GM18505 (cell line): ENCODE measurements around the gene NMNAT2.
"Not testable (repeated sequence)": the region's sequence is repeated elsewhere in the genome, so short reads cannot be mapped to it uniquely, and the experiment has no call there.

Experiments
- ATAC-seq: cut with Tn5 transposase; IDR thresholded peaks from one replicate; pipeline ENCODE4 v1.9.1; 2021; ENCODE audit not compliant: unreplicated experiment
- POLR2A ChIP-seq: IDR thresholded peaks from 4 replicates; pipeline ENCODE4 v1.6.1; 2011; ENCODE audit warnings: borderline replicate concordance; ENCODE audit not compliant: insufficient read depth, insufficient read length; ENCODE audit errors: extremely low read depth

NMNAT2 gene

GRCh38 chr1:183403498-183403897 is 14.7 kb downstream of the NMNAT2 start:
- no peak for ATAC-seq

DNA sequence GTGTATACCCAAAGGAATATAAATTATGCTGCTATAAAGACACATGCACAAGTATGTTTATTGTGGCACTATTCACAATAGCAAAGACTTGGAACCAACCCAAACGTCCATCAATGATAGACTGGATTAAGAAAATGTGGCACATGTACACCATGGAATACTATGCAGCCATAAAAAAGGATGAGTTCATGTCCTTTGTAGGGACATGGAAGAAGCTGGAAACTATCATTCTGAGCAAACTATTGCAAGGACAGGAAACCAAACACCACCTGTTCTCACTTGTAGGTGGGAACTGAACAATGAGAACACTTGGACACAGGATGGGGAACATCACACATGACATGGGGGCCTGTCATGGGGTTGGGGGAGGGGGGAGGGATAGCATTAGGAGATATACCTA is 16.6 kb downstream of the NMNAT2 start:
- ATAC-seq = not testable (repeated sequence)

More at GRCh38 chr1:183403498-183403897, 14.7 kb downstream of the NMNAT2 start:
- no peak for TF ChIP-seq POLR2A

DNA sequence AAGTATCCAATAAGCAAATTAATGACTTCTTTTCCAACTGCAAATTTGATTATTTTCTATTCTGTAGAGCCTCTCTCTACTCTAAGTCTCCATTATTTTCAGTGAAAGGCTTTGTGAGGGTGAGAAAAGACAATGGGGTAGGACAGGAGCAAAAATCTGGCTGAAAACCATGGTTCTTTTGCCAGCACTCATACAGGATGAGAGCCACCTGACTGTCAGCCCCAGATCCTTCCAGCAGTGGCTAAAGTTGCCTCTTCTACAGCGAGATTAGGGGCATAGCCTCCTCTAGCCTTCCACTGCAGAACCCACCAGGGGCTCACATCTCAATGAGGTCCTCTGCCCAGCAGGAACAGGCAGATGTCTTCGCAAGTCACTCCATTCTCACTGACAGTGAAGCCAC is 23.7 kb downstream of the NMNAT2 start:
- ATAC-seq = no peak
- TF ChIP-seq POLR2A = no peak

GRCh38 chr1:183391863-183392262 is 26.3 kb downstream of the NMNAT2 start:
- ATAC-seq = no peak
- TF ChIP-seq POLR2A = no peak

- TF ChIP-seq POLR2A = no peak
- ATAC-seq = no peak
Measured at GRCh38 chr1:183390561-183390960, 27.6 kb downstream of the NMNAT2 start.

DNA sequence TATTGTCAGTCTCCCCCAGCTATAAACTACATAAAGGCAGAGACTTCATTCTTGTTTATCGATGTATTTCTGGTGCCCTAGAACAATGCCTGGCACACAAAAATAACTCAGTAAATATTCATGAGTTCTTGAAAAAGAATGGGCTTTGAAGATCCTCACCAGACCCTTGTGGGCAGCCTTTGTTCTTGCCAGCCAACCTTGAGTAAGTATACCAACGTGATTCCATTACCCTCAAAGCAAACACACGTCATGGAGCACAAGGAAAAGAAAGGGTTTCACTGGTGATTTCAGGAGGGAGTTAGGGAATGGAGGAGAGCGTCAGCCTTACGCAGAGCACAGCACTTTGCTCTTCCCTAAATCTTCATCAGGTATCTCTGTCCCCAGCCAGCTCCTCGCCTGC is 29.4 kb downstream of the NMNAT2 start:
- no peak for ATAC-seq
- no peak for TF ChIP-seq POLR2A

DNA sequence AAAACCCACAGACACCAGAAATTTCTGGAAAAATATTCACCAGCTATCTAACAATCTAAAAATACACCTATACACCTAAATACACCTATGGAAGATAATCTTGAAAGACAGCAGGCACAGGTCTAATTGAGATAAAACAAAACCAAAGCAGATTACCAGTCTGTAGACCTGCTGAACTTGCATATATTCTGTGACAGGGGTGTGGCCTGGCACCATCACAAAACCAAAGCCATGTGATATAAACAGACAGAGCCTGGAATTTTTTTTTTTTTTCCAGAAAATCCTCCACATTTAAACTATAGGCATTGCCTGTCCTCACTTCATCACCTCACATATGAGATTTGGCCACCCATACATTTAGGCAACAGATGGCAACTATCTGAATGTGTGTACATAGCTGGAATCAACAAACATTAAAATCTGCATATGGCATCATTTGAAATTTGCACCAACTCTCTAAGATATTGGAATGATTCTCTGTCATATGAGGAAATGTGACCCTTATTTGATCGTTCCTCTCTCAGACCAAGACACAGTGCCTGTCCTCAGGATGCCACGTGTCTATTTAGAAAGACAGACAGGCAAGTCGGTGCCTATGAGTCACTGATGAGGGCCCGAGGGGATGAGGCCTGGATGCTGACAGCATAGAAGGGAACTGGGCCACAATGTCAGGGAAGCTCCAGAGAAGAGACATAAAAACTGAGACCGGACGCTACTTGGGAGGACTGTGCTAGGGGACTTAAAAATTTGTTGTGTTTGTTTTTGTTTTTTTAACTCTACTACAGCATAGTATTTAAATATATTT is 32.6 kb downstream of the NMNAT2 start:
- ATAC-seq = no peak

GRCh38 chr1:183379951-183380350 is 38.2 kb downstream of the NMNAT2 start:
- ATAC-seq = no peak
- TF ChIP-seq POLR2A = no peak

More for the DNA sequence above, 32.6 kb downstream of the NMNAT2 start:
- TF ChIP-seq POLR2A = no peak

- TF ChIP-seq POLR2A = no peak
- ATAC-seq = no peak
Measured at GRCh38 chr1:183375381-183375780, 42.8 kb downstream of the NMNAT2 start.

- ATAC-seq = no peak
- TF ChIP-seq POLR2A = no peak
Measured at GRCh38 chr1:183374825-183375224, 43.4 kb downstream of the NMNAT2 start.

DNA sequence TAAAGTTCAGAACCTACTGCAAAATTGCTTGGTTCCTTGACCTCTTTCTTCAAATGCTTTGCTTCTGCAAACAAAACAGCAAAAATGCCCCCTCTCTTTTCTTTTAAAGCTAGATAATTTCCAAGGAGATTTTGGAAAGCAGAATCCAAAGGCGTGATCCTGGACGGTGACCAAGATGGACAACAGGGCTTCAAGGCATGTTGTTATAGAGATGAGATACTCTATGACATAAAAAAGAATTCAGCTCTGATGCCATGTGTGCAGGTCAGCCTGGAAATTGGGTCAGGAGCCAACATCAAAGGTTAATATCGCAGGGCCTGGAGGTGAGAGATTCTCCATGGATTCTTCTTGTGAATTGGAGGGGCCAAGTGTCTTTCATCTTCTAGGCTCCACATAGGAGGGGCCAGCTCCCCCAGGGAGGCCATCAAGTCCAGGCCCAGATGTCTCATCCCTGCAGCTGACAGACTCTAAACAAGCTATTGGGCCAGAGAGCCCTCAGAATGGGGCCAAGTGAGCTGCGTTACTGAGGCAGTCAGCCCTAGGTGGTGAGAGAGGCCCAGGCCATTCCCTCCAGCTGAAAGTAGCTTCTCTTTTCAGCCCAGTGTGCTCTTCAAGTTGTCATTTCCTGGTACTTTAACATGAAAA is 45.5 kb downstream of the NMNAT2 start:
- TF ChIP-seq POLR2A = no peak
- no peak for ATAC-seq

DNA sequence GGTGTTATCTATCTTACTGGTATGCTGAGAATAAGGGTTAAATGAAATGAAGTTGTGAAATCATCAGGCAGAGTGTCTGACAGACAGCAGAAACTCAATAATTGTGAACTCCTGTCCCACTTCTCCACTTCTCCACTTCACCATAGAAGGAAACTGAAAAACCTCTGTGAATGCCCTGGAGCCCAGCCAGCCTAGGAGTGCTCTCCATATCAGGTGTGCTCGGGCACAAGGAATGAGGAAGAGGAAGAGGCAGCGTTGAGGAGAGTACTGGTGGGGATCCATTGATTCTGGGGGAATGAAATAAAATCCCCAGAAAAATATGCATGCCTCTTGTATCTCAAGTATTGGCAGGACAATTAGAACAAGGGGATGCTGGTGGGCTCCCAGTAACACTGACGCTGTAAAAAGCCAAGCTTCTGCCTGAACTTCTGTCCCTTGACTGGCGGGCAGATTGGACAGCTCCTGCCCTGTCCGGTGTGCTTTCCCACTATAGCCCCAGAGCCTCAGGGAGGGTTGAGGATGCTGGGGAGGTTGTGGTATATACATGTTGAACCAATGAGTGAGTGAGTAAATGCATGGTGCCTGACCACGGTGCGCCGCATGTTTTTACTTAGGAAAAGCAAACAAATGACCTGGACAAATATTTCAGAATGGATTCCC is 47.7 kb downstream of the NMNAT2 start:
- ATAC-seq = no peak
- TF ChIP-seq POLR2A = no peak

- no peak for TF ChIP-seq POLR2A
- ATAC-seq = no peak
Measured at GRCh38 chr1:183368213-183369108, 49.7 kb downstream of the NMNAT2 start.
